HL-60 (cell line): ENCODE measurements around the gene PTF1A.

ENCODE experiments used
- DNase-seq, 2 experiments: peaks; one replicate each; pipeline ENCODE4 v3.0.0-alpha.2; 2010 to 2020; ENCODE audit warnings: low read depth in 1 of 2, low spot score in 1 of 2
- H3K27ac ChIP-seq: fragments of 250-450 bp; sonication (Bioruptor Pico); replicated peaks from 2 replicates; pipeline ENCODE4 v1.5.1; 2020; ENCODE audit warnings: mild to moderate bottlenecking, moderate library complexity
- H3K27me3 ChIP-seq: fragments of 250-450 bp; sonication (Bioruptor Pico); 2 replicates; pipeline ENCODE4 v1.5.1; 2021; ENCODE audit warnings: mild to moderate bottlenecking, moderate library complexity; ENCODE audit not compliant: insufficient read depth, poor library complexity, severe bottlenecking
- H3K4me3 ChIP-seq: replicated peaks from 2 replicates; pipeline ENCODE4 v1.5.1; 2011; ENCODE audit warnings: mild to moderate bottlenecking, control low read depth, low read length; ENCODE audit not compliant: insufficient read depth
- GABPA ChIP-seq: IDR thresholded peaks from 2 replicates; pipeline ENCODE4 v1.6.1; 2012; ENCODE audit warnings: low read depth
- POLR2AphosphoS5 ChIP-seq: IDR thresholded peaks from 2 replicates; pipeline ENCODE4 v1.6.1; 2012; ENCODE audit warnings: low read depth
- SPI1 ChIP-seq: IDR thresholded peaks from 2 replicates; pipeline ENCODE4 v1.6.1; 2012; ENCODE audit warnings: low read depth, mild to moderate bottlenecking, borderline replicate concordance
- long read RNA-seq: library from polyadenylated mRNA; unstranded; transcript quantifications from one replicate; pipeline ENCODE4 v2.0.0, GENCODE V29; 2020
- TF ChIP-seq, protein P1 (sequence below): IDR thresholded peaks from 2 replicates; pipeline ENCODE4 v1.6.1; 2012; ENCODE audit warnings: low read depth; ENCODE audit not compliant: insufficient replicate concordance
- TF ChIP-seq, protein P2 (sequence below): IDR thresholded peaks from one replicate; pipeline ENCODE4 v1.5.1; 2011; ENCODE audit warnings: low read length, control low read depth, inconsistent platforms; ENCODE audit not compliant: insufficient read depth

Gene PTF1A, protein sequence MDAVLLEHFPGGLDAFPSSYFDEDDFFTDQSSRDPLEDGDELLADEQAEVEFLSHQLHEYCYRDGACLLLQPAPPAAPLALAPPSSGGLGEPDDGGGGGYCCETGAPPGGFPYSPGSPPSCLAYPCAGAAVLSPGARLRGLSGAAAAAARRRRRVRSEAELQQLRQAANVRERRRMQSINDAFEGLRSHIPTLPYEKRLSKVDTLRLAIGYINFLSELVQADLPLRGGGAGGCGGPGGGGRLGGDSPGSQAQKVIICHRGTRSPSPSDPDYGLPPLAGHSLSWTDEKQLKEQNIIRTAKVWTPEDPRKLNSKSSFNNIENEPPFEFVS
- long read RNA-seq, result 0 reads

- Histone ChIP-seq H3K27ac (no peak within 1 kb of the TSS), H3K27me3 (peaks cover 3% of the 10 kb centered on the region), H3K4me3 (no peak within 1 kb of the TSS)
- DNase-seq, result no peak
- TF ChIP-seq GABPA (no peak), POLR2AphosphoS5 (no peak), SPI1 (no peak)
- TF ChIP-seq, protein P1, sequence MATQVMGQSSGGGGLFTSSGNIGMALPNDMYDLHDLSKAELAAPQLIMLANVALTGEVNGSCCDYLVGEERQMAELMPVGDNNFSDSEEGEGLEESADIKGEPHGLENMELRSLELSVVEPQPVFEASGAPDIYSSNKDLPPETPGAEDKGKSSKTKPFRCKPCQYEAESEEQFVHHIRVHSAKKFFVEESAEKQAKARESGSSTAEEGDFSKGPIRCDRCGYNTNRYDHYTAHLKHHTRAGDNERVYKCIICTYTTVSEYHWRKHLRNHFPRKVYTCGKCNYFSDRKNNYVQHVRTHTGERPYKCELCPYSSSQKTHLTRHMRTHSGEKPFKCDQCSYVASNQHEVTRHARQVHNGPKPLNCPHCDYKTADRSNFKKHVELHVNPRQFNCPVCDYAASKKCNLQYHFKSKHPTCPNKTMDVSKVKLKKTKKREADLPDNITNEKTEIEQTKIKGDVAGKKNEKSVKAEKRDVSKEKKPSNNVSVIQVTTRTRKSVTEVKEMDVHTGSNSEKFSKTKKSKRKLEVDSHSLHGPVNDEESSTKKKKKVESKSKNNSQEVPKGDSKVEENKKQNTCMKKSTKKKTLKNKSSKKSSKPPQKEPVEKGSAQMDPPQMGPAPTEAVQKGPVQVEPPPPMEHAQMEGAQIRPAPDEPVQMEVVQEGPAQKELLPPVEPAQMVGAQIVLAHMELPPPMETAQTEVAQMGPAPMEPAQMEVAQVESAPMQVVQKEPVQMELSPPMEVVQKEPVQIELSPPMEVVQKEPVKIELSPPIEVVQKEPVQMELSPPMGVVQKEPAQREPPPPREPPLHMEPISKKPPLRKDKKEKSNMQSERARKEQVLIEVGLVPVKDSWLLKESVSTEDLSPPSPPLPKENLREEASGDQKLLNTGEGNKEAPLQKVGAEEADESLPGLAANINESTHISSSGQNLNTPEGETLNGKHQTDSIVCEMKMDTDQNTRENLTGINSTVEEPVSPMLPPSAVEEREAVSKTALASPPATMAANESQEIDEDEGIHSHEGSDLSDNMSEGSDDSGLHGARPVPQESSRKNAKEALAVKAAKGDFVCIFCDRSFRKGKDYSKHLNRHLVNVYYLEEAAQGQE, result no peak
- TF ChIP-seq, protein P2, sequence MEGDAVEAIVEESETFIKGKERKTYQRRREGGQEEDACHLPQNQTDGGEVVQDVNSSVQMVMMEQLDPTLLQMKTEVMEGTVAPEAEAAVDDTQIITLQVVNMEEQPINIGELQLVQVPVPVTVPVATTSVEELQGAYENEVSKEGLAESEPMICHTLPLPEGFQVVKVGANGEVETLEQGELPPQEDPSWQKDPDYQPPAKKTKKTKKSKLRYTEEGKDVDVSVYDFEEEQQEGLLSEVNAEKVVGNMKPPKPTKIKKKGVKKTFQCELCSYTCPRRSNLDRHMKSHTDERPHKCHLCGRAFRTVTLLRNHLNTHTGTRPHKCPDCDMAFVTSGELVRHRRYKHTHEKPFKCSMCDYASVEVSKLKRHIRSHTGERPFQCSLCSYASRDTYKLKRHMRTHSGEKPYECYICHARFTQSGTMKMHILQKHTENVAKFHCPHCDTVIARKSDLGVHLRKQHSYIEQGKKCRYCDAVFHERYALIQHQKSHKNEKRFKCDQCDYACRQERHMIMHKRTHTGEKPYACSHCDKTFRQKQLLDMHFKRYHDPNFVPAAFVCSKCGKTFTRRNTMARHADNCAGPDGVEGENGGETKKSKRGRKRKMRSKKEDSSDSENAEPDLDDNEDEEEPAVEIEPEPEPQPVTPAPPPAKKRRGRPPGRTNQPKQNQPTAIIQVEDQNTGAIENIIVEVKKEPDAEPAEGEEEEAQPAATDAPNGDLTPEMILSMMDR, result no peak
Observed at GRCh38 chr10:23191764-23192711, at the start of gene PTF1A. Gene PTF1A (plus strand): TSS chr10:23192312. CDS start chr10:23192531, 219 bp downstream.

DNA sequence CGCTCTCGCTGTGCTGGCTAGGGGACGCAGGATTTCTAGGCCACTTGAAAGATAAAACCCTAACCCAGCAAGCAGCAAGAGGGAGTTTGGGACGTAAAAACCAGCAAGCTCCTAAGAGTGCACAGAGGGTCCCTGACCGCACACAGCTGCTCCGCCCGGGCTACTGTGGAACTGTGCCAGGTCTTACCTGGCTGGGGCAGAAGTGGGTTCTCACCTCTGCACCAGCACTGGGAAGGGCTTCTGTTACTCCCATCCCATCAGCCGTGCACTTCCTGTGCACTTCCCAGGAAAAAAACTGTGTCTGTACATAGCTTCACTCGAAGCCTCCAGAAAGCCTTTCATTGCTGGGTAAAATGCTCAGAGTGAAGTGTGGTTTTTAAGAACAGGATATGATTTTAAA is 45.9 kb upstream of the PTF1A start:
- no peak overlapping the region for H3K4me3 ChIP-seq
- TF ChIP-seq, protein P1, result no peak
- no peak for TF ChIP-seq SPI1
- H3K27me3 ChIP-seq, result no peaks in the 10 kb centered on the region
- no peak for DNase-seq
- H3K27ac ChIP-seq, result no peak overlapping the region

DNA sequence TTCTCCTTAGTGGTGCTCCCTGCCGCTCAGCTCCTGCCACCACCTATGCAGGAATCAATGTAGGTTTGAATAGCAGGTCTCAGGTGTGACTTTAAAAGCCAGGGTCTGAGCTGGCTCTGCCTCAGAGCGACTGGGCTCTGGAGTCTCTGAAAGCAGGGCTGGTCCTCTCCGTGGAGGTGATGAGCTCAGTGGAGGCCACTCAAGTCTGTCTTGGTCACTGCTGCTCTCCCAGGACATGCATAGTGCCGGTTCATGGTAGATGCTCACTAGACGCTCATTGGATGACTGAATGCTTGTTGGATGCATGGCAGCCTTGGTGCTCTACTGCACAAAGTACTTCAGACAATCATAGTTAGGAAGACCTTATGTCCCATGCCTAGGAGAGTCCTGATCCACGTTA is 45.1 kb upstream of the PTF1A start:
- no peaks in the 10 kb centered on the region for H3K27me3 ChIP-seq
- TF ChIP-seq, protein P2, result no peak
- no peak for TF ChIP-seq SPI1
- no peak for DNase-seq
- H3K27ac ChIP-seq, result no peak overlapping the region
- H3K4me3 ChIP-seq, result no peak overlapping the region

- no peak overlapping the region for H3K4me3 ChIP-seq
- no peak for DNase-seq
- no peaks in the 10 kb centered on the region for H3K27me3 ChIP-seq
- TF ChIP-seq, protein P2, result no peak
- no peak overlapping the region for H3K27ac ChIP-seq
Observed at GRCh38 chr10:23148214-23148613, 43.9 kb upstream of the PTF1A start.
